ENCODE data around the gene AKAP17A. TPM values are rescaled to one million over a fixed set of nuclear protein-coding genes. Genes with fewer than 3 reads are reported as not detected.

Gene AKAP17A
- total and polyA plus RNA-seq, 2 of the 13 experiments (the other 11 are each of a cell fraction or from before 2014, with no cell fraction given), result 20.5 to 26.5 TPM

- Histone ChIP-seq H3K27ac (ENCODE audit: extremely low read length, insufficient read depth, low read length) (no peak overlapping the region), H3K4me1 (ENCODE audit: insufficient read depth, low read length) (0 out of 2 replicates have a peak, but pooled peaks cover 8% of the 10 kb centered on the region), H3K79me2 (ENCODE audit: insufficient read depth, low read length) (no peaks in the 10 kb centered on the region), H3K9me3 (ENCODE audit: low read length) (no peaks in the 10 kb centered on the region), H3K36me3 (replicated peaks in 1 of 2; ENCODE audit: control insufficient read depth in 1 of 2, insufficient read depth in 2 of 2, low read length in 2 of 2) (no peaks in the 10 kb centered on the region), H2AFZ (ENCODE audit: low read length) (no peak overlapping the region), H3K9ac (ENCODE audit: insufficient read depth, low read depth, low read length) (no peak overlapping the region), H3K4me3 (replicated peaks in 1 of 3; ENCODE audit: insufficient read depth in 1 of 3, low read depth in 2 of 3, low read length in 3 of 3) (no peak overlapping the region), H3K27me3 (ENCODE audit: control insufficient read depth in 1 of 2, insufficient read depth in 2 of 2, low read length in 2 of 2) (0 out of 5 replicates have a peak, but pooled peaks cover 0 to 2% of the 10 kb centered on the region in 2 experiments), H3K4me2 (ENCODE audit: low read depth, low read length) (no peak overlapping the region), H4K20me1 (ENCODE audit: insufficient read depth, low read length) (no peaks in the 10 kb centered on the region)
- TF ChIP-seq PPARG (CRISPR knock-in tag; conservative IDR thresholded peaks at IDR 0.05), result no peak
- no peak for TF ChIP-seq EEA1 (CRISPR knock-in tag; IDR thresholded peaks at IDR 0.05; ENCODE audit: borderline replicate concordance)
- TF ChIP-seq GTF3A (CRISPR knock-in tag; conservative IDR thresholded peaks at IDR 0.05), result no peak
- TF ChIP-seq ZIK1 (CRISPR knock-in tag; IDR thresholded peaks at IDR 0.05; ENCODE audit: borderline replicate concordance, low read depth), result no peak
- TF ChIP-seq EED (CRISPR knock-in tag; IDR thresholded peaks at IDR 0.05), result no peak
- TF ChIP-seq, protein P1, sequence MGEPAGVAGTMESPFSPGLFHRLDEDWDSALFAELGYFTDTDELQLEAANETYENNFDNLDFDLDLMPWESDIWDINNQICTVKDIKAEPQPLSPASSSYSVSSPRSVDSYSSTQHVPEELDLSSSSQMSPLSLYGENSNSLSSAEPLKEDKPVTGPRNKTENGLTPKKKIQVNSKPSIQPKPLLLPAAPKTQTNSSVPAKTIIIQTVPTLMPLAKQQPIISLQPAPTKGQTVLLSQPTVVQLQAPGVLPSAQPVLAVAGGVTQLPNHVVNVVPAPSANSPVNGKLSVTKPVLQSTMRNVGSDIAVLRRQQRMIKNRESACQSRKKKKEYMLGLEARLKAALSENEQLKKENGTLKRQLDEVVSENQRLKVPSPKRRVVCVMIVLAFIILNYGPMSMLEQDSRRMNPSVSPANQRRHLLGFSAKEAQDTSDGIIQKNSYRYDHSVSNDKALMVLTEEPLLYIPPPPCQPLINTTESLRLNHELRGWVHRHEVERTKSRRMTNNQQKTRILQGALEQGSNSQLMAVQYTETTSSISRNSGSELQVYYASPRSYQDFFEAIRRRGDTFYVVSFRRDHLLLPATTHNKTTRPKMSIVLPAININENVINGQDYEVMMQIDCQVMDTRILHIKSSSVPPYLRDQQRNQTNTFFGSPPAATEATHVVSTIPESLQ (CRISPR knock-in tag; conservative IDR thresholded peaks at IDR 0.05), result no peak
- TF ChIP-seq, protein P2, sequence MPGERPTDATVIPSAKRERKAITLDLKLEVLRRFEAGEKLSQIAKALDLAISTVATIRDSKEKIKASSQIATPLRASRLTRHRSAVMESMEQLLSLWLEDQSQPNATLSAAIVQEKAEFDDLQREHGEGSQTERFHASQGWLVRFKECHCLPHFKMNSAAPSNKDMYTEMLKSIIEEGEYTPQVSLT (CRISPR knock-in tag; IDR thresholded peaks at IDR 0.05; ENCODE audit: borderline replicate concordance, low read depth), result no peak
- TF ChIP-seq MLLT10 (CRISPR knock-in tag; IDR thresholded peaks at IDR 0.05), result no peak
- TF ChIP-seq ZNF605 (CRISPR knock-in tag; IDR thresholded peaks at IDR 0.05), result no peak
- TF ChIP-seq FOXA1 (IDR thresholded peaks at IDR 0.05), result no peak
- no peak for TF ChIP-seq FOXA1 (CRISPR knock-in tag; IDR thresholded peaks at IDR 0.05)
- TF ChIP-seq ZNF296 (CRISPR knock-in tag; conservative IDR thresholded peaks at IDR 0.05), result no peak
- TF ChIP-seq ZNF550 (CRISPR knock-in tag; IDR thresholded peaks at IDR 0.05; ENCODE audit: borderline replicate concordance), result no peak
- TF ChIP-seq TSC22D2 (CRISPR knock-in tag; IDR thresholded peaks at IDR 0.05; ENCODE audit: borderline replicate concordance), result no peak
- no peak for TF ChIP-seq THYN1 (CRISPR knock-in tag; IDR thresholded peaks at IDR 0.05; ENCODE audit: borderline replicate concordance, low read depth)
- TF ChIP-seq, protein P3, sequence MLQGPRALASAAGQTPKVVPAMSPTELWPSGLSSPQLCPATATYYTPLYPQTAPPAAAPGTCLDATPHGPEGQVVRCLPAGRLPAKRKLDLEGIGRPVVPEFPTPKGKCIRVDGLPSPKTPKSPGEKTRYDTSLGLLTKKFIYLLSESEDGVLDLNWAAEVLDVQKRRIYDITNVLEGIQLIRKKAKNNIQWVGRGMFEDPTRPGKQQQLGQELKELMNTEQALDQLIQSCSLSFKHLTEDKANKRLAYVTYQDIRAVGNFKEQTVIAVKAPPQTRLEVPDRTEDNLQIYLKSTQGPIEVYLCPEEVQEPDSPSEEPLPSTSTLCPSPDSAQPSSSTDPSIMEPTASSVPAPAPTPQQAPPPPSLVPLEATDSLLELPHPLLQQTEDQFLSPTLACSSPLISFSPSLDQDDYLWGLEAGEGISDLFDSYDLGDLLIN (CRISPR knock-in tag; IDR thresholded peaks at IDR 0.05; ENCODE audit: borderline replicate concordance), result no peak
- TF ChIP-seq ZFP37 (CRISPR knock-in tag; IDR thresholded peaks at IDR 0.05; ENCODE audit: borderline replicate concordance), result no peak
- TF ChIP-seq HMG20B (CRISPR knock-in tag; conservative IDR thresholded peaks at IDR 0.05), result no peak
- no peak for TF ChIP-seq NFRKB (IDR thresholded peaks at IDR 0.05)
- no peak for TF ChIP-seq REPIN1 (CRISPR knock-in tag; IDR thresholded peaks at IDR 0.05; ENCODE audit: borderline replicate concordance, low read depth)
- no peak for TF ChIP-seq CBFB (CRISPR knock-in tag; IDR thresholded peaks at IDR 0.05)
- FAIRE-seq (no peak), ATAC-seq (peak; percentile 34), DNase-seq (ENCODE audit: low spot score) (no peak)
- WGBS (ENCODE audit: low lambda C conversion rate), result 68% methylated on average over 11 of the region's 11 CpGs
- intact Hi-C loops (cut with micrococcal nuclease; ENCODE audit: unreplicated experiment) (no loop called here), in situ Hi-C loops (cut with HindIII; ENCODE audit: extremely low pct_ligation_motif_present, low pct_unique_long_range_greater_than_20kb) (no loop called here)
- POLR2A ChIA-PET, result no interaction called here
- no TSS peak for BruUV-seq (replicated peaks)
- CTCF ChIA-PET (ENCODE audit: low intra/inter-chr PET ratio, low total read pairs), result no interaction called here
Measured at GRCh38 chrX:1609311-1609710, 17.9 kb downstream of the AKAP17A start.

Data from HepG2 (cell line).